HG02642 (cell line): ENCODE measurements around the gene TMEM183A.

Experiments
- ATAC-seq: cut with Tn5 transposase; IDR thresholded peaks from one replicate; pipeline ENCODE4 v1.9.1; 2021; ENCODE audit warnings: mild to moderate bottlenecking; ENCODE audit not compliant: unreplicated experiment, poor library complexity

The TMEM183A gene

DNA sequence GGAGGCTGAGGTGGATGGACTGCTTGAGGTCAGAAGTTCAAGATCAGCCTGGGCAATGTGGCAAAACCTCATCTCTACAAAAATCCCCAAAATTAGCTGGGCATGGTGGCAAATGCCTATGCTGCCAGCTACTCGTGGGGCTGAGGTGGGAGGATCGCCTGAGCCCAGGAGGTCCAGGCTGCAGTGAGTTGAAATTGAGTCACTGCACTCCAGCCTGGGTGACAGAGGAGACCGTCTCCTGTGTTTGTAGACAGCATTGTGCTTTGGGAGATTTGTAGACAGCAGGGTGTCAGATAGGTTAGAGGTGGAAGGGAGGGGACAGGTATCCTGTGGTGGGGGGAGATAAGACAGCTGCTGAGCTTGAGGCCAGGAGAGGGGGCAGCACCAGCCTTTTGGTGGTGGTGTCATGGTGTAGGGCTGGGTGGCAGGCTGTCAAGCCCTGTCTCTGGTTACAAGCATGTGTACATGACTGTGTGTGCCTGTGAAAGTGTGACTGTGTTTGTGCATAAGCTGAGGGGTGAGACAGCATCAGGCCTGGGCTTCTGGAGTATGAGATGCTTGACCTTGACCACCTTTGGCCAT is 34.3 kb downstream of the TMEM183A start:
- no peak for ATAC-seq

DNA sequence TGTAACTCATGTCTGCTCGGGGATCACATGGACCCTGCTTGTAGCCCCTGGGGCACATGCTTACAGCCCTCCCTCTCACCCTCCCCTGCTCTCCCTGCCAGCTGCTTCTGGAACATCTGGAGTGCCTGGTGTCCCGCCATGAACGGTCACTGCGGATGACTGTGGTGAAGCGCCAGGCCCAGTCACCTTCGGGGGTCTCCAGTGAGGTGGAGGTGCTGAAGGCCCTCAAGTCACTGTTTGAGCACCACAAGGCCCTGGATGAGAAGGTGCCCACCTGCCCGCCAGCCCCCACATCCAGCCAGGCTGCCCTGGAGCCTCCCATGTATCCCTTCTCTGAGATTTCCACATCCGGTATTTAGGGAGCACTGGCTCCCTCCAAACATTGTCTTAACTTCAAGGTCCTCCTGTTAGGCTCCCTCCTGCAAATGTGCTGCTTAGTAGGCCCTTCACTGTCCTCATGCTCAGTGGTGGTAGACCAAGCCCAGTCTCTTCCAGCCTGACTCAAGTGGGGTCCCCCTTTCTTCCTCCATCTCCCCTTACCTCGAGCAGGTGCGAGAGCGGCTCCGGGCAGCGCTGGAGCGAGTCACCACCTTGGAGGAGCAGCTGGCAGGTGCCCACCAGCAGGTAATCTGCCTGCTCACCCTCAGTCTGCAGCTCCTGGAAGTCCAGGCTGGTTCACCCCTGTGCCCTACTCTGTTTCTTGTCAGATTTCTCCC is 36.8 kb downstream of the TMEM183A start:
- ATAC-seq, result no peak

DNA sequence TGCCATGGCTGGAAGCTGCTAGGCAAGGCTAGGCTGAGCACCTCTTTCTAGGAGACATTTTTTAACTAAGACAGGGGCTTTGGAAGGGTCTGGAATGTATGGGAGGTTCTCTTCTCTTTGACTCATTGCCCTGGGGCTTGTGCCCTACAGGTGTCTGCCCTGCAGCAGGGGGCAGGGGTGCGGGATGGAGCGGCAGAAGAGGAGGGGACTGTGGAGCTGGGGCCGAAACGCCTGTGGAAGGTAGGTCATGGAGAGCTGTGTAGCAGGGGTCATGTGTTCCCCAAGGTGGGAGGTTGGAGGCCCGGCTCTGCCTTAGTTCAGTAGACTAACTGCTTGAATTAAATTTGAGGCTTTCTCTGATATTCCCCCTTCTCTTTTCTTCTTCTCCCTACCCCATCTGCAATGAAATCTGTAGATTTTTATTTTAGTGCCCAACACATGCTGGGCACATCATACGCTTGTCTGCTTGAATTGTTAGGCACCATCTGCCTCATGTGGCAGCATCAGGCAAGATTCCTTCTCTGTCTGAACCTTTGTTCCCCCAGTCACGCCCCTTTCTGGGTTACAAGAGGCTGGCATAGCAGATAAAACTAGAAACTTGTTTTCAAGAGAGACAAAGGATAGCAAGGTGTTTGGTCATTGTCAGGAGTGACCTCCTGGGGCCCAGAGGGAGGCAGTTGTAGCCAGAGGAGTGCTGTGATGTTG is 37.5 kb downstream of the TMEM183A start:
- ATAC-seq, result no peak

DNA sequence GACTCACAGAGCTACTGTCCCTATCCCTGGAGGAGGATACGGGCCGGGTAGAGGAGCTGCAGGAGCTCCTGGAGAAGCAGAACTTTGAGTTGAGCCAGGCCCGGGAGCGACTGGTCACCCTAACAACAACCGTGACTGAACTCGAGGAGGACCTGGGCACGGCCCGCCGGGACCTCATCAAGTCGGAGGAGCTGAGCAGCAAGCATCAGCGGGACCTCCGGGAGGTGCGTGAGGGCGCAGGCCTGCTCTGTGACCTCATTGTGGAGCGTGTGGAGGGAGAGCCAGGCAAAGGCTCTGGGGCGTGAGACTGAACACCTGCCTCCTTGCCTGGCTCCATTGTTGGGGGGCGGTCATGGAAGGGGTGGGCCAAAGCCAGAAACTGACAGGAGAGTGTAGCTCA is 38.2 kb downstream of the TMEM183A start:
- ATAC-seq, result no peak

DNA sequence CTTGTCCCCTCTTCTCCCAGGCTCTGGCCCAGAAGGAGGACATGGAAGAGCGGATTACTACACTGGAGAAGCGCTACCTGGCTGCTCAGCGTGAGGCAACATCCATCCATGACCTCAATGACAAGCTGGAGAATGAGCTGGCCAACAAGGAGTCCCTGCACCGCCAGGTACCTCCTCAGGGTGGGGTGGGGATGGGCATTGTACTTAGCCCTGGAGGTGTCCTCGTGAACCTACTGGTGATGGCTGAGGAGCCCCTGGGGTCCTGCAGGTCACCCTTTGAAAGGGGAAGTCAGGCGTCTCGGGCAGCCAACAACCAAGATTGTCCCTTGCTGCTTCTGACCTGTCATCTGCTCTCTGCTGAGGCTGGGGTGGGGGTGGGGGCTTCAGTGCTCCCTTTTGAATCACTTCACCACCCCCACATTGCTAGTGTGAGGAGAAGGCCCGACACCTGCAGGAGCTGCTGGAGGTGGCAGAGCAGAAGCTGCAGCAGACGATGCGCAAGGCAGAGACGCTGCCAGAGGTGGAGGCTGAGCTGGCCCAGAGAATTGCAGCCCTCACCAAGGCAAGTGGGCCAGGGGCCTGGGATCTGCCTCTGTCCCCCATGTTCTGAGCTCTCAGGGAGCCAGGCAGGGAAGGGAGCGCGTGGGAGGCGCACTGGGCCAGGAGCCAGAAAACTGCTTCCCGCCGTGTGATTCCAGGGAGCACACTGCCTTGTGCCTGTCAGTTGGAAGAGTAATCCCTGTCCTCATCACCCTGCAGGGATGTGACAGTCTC is 38.8 kb downstream of the TMEM183A start:
- no peak for ATAC-seq

DNA sequence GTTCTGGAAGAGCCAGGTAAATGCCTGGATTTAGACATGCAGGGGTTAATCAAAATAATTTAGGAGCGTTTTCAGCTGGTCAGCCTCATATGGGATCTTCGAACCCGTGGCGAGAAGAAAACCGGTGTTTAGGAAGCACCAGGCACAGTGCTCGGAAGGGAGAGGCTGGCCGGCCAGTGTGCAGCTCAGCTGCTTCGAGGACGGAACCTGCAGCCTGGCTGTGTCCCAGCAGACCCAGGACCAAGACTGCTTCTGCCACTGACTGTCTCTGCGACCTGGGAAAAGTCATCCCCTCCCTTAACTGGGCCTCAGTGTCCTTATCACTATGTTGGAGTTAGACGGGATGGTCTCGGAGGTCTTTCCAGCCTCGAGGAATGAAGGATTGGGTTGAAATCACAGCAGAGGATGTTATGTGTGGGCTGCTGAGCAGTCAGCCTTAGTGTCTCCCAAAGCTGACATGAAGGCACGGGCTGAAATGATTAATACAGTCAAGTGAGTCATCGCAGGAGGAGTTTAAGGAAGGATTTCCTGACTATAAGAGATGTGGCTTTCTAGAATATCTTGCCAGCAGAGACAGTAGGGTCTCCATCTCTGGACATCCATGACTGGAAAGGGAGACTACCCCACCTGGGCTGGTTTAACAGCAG is 39.9 kb downstream of the TMEM183A start:
- no peak for ATAC-seq

DNA sequence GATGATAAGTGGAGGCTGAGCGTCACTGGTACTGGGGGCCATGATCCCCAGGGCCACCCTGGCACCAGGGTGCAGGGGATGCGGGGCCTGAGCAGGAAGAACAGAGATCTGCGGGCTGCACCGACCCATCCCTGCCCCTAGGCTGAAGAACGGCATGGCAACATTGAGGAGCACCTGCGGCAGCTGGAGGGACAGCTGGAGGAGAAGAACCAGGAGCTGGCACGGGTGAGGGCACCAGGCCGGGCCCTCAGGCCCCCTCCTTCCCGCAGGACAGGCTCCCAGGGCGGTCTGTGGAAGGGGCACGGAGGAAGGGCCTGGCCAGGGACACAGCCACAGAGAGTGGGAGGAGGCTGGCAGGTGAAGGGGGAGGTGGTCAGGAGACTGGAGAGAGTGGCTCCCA is 40.9 kb downstream of the TMEM183A start:
- ATAC-seq, result no peak

DNA sequence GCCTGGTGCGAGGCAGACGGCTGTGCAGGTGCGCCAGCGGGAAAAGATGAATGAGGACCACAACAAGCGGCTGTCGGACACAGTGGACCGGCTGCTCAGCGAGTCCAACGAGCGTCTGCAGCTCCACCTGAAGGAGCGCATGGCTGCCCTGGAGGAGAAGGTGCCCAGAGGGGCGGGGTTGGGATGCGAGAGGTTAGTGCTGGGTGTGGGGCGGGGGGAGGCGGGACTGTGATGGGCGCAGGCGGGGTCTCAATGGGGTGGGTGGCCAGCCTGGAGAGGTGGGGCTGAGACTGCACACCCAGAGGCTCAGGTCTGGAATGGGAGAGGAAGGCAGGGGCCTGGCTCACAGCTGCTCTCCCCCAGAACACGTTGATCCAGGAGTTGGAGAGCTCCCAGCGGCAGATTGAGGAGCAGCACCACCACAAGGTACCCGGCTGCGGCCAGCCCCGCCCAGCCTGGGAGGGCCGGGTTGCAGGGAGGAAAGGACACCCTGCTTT is 41.4 kb downstream of the TMEM183A start:
- no peak for ATAC-seq

DNA sequence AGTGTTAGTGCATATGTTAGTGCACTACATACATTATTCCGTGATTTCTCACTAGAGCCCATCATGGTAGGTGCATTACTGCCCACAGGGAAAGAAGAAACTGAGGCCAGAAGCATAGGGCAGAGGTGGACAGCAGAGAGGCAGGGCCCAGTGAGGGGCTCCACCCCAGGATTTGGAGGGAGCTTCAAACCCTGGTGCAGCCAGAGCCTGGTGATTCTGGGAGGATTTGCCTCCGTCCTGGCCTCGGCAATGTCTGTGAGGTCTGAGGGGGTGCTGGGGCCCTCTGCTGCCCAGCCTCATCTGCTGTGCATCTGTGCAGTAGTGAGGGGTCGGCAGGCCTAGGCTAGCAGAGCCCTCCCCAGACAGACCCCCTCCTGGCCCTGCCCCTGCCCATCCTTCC is 41.9 kb downstream of the TMEM183A start:
- ATAC-seq, result no peak

DNA sequence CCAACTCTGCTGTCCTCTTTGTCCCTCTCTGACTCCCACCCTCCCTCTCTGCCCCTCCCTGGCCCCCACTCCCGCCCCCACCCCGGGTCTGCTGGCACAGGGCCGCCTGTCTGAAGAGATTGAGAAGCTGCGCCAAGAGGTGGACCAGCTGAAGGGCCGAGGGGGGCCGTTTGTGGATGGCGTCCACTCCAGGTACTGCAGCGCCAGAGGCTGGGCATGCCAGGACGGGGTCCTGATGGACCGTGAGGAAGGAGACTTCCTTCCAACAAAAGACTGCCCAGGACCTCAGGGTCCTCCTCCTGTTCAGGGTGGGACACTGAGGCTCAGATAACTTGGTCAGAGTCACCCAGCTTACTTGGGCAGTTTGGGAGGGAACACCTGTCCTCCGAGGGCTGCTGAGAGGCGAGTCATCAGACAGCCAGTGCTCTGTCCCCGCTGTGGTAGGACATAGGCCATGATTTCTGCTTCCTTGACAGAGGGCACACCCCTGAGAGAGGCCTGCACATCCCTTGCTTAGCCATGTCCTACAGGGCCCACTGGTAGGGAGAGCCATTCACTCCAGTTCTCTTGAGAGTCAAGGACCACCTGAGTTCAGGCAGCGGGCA is 42.5 kb downstream of the TMEM183A start:
- ATAC-seq, result no peak

DNA sequence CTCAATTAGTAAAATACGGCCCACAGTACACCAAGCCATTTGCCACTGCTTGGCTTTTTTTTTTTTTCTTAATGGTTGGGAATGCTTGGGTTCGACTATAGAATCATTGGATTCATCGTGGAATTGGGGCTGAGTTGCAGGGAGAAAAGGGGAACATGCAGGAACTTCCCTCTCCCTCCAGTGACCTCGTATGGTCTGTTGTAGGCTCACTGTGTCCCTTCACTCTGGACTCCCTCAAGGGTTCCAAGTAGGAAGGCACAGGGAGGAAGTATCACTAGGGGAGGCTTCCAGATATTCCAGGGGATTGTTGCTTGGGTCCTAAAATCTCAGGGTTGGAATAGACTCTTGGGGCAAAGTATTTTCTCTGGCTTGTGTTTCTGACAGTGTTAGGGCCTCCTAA is 43.7 kb downstream of the TMEM183A start:
- ATAC-seq, result no peak

DNA sequence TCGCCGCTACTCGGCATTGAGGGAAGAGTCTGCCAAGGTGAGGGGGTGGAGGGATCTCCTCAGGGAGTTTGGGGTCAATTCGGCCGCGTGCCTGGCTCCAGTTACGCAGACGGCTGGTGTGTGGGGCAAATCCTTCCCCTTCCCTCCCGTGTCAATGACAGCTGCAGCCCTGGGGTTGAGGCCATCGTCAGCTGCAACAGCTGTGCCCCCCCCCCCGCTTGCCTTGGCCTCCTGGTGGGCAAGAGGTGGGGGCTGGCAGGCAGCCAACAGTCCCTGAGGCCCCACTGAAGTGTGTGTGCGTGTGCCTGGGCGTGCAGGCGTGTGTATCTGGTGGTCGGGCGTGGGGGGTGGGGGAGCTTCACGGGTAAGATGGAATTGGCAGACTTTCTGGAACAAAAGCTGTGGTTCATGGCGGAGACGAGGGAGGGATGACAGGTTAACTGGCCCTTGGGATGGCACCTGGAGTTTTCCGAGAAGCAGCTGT is 44.7 kb downstream of the TMEM183A start:
- no peak for ATAC-seq

DNA sequence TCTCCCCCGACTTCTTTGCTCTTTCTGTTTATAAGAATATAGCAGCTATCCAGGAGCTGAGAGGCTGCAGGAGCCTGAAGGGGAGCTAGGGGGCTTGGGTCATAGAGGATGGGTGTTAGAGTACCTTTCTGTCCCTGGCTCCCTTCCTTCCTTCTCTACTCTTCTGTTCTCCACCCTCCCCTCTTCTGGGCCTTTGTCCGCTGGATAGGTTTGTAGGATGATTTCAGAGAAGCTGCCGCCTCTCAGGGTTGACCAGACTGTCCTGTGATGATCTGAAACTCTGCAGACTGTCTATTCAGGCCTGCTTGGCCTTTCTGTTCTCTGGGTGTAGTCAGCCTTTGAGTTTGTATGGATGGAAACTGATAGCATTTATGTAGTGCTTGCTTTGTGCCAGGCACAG is 45.4 kb downstream of the TMEM183A start:
- ATAC-seq, result no peak

DNA sequence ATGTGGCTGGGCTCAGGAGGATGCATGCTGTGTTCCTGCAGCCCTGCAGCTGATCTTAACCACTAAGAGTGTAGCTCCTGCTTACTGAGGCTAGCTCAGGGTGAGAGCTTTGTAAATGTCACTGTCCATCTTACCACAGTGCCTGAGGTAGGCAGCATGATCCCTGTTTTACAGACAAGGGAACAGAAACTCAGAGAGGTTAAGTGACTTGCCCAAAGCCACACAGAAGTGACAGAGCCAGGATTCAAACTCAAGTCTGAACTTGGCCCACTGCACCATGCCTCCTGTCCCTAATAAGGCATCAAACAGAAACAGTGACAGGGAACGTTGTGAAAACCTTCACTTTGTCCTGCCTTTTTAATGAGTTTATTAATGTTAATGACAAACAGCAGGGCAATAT is 47.0 kb downstream of the TMEM183A start:
- no peak for ATAC-seq

DNA sequence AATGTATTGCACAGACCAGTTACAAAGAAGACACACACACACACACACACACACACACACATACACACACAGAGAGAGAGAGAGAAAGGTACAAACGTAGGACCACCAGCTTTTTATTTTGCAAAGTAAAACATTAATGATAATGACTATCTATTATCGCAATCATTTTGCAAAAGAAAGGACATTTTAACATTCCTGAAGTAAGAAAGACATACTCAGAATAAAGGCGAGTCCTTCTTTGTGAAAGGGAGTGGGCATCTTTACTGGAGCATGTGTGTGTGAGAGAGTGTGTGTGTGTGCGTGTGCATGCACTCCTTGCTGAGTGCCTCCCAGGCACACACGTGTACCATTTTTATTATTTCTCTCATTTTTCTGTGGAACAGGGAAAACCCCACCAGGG is 47.5 kb downstream of the TMEM183A start:
- ATAC-seq, result no peak

DNA sequence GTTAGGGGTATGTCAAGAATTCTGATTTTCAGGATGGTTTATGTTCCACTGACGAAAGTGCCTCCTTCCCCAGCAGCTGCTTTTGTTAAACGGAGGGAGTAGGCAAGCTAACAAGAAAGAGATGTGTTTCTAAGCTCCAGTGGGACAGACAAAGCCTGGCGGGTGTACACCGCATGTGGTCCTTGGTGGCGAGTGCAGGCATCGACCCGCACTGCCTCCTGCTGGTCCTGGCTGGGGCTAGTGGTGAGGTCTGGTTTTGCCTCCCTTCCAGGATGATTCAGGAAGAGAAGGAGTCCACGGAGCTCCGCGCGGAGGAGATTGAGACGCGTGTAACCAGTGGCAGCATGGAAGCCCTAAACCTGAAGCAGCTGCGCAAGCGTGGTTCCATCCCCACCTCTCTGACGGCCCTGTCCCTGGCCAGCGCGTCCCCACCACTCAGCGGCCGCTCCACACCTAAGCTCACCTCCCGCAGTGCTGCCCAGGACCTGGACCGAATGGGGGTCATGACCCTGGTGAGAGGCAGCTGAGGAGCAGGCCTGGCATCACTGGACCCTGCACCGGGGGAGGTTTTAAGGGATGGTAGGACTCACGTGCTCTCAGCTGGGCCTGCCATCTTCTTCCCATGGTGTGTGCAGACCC is 48.1 kb downstream of the TMEM183A start:
- ATAC-seq, result no peak

DNA sequence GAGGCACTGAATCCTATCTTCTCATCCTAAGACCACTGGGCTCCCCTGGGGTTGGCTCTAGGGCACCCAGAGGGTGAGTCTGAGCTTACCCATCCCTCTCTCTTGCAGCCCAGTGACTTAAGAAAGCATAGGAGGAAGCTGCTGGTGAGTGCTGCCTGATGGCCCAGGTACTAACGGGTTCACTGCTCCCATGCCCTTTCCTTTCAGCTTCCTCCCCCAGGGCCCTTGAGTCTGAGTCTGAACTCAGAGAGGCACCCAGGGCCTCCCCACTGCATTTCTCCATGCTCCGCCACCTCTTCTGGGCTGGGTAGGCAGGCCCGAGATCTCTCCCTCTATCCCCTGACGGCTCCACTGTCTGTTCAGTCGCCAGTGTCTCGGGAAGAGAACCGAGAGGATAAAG is 48.8 kb downstream of the TMEM183A start:
- ATAC-seq, result no peak

DNA sequence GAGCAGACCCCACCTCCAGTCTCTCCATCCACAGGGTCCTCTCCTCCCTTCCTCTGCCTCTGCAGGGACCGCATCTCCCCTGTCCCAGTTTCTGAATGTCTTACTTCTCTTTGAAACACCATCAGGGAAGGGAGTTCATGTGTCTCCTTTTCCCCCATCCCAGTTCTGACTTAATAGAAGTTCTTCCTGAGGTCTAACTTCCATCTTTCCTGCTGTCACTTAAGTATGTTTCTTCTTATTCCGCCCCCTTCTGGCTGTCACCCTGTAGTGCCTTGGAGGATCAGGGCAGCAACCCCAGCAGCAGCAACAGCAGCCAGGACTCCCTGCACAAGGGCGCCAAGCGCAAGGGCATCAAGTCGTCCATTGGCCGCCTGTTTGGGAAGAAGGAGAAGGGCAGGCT is 49.3 kb downstream of the TMEM183A start:
- no peak for ATAC-seq

DNA sequence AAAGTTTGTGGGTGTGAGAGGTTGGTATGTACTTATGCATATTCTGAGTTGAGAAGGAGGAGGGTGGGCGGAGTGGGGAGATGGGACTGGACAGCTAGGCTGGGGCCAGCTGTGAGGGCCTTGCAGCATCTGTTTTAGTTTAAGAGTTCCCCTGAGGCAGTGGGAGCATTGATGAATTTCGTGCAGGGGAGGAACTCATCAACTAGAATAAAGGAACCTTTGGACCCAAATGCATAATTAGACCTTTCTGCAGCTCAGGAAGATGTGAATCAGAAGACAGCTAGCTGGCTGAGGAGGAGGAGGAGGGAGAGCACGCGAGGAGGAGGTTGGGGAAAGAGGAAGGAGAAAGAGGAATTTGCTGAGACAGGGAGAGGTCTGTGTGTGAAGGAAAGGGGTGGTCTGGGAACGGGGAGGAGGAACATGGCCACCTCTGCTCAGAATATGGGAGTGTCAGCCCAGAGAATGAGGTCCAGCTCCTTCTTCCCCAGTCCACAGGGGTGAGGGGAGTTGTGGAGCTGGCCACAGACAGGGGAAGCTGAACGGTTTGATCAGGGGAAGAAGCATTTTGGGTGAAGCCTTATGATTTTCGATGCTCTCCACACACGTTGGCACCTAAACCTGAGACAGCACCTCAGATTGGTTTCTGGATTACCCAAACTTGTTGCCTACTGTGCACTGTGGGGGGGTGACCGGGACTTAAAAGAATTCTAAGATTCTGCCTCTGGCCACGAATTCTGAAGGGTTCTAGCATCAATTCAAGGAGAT is 50.9 kb downstream of the TMEM183A start:
- ATAC-seq, result no peak
